RWPE2 (cell line): ENCODE results near the gene SLC24A5.

Experiments used
- ATAC-seq: fragments of 200-7000 bp; cut with Tn5 transposase; 3 replicates; pipeline ENCODE4 v1.9.1; 2021; ENCODE audit warnings: low read depth
- DNase-seq: peaks from one replicate; pipeline ENCODE4 v3.0.0-alpha.2; 2020; ENCODE audit warnings: low spot score
- H3K27ac ChIP-seq: fragments of 450-650 bp; 2 replicates; pipeline ENCODE4 v1.5.1; 2017; ENCODE audit warnings: mild to moderate bottlenecking; ENCODE audit not compliant: poor library complexity, severe bottlenecking
- H3K27me3 ChIP-seq: fragments of 250-450 bp; sonication (Bioruptor Pico); 2 replicates; pipeline ENCODE4 v1.5.1; 2021; ENCODE audit warnings: mild to moderate bottlenecking, moderate library complexity; ENCODE audit not compliant: insufficient read depth, poor library complexity, severe bottlenecking
- H3K36me3 ChIP-seq: fragments of 250-450 bp; sonication (Bioruptor Pico); 2 replicates; pipeline ENCODE4 v1.5.1; 2020; ENCODE audit warnings: low read depth, mild to moderate bottlenecking, moderate library complexity
- H3K4me1 ChIP-seq: fragments of 250-450 bp; sonication (Bioruptor Pico); 2 replicates; pipeline ENCODE4 v1.5.1; 2021; ENCODE audit warnings: mild to moderate bottlenecking, moderate library complexity; ENCODE audit not compliant: insufficient read depth, poor library complexity, severe bottlenecking
- H3K4me3 ChIP-seq: fragments of 250-450 bp; sonication (Bioruptor Pico); 2 replicates; pipeline ENCODE4 v1.5.1; 2021; ENCODE audit warnings: mild to moderate bottlenecking, moderate library complexity; ENCODE audit not compliant: severe bottlenecking
- H3K9me3 ChIP-seq: fragments of 250-450 bp; sonication (Bioruptor Pico); 2 replicates; pipeline ENCODE4 v1.5.1; 2021; ENCODE audit warnings: mild to moderate bottlenecking, moderate library complexity; ENCODE audit not compliant: severe bottlenecking
- CTCF ChIP-seq: fragments of 450-650 bp; IDR thresholded peaks from one replicate; pipeline ENCODE4 v1.5.1; 2017; ENCODE audit warnings: mild to moderate bottlenecking, moderate library complexity; ENCODE audit not compliant: poor library complexity, severe bottlenecking

Gene SLC24A5

GRCh38 chr15:48105936-48106335 is 14.9 kb upstream of the SLC24A5 start:
- Histone ChIP-seq H3K4me1 (no peaks in the 10 kb centered on the region), H3K36me3 (no peaks in the 10 kb centered on the region), H3K27me3 (peaks cover 7% of the 10 kb centered on the region), H3K4me3 (no peak overlapping the region), H3K27ac (no peak overlapping the region), H3K9me3 (no peaks in the 10 kb centered on the region)
- DNase-seq (no peak), ATAC-seq (no peak)
- no peak for TF ChIP-seq CTCF

GRCh38 chr15:48109212-48109611 is 11.6 kb upstream of the SLC24A5 start:
- H3K27ac ChIP-seq = no peak overlapping the region
- no peaks in the 10 kb centered on the region for H3K9me3 ChIP-seq
- H3K4me1 ChIP-seq = no peaks in the 10 kb centered on the region
- no peak for ATAC-seq
- TF ChIP-seq CTCF = no peak
- no peak for DNase-seq
- peaks cover 7% of the 10 kb centered on the region for H3K27me3 ChIP-seq
- no peaks in the 10 kb centered on the region for H3K36me3 ChIP-seq
- H3K4me3 ChIP-seq = no peak overlapping the region

GRCh38 chr15:48109856-48110531 is 10.8 kb upstream of the SLC24A5 start:
- TF ChIP-seq CTCF = no peak
- ATAC-seq (peak; percentile 24; the same call in 1 of the 3 replicates), DNase-seq (no peak)
- H3K27me3 ChIP-seq = peaks cover 7% of the 10 kb centered on the region
- H3K27ac ChIP-seq = no peak overlapping the region
- no peak overlapping the region for H3K4me3 ChIP-seq
- H3K4me1 ChIP-seq = no peaks in the 10 kb centered on the region
- no peaks in the 10 kb centered on the region for H3K9me3 ChIP-seq
- no peaks in the 10 kb centered on the region for H3K36me3 ChIP-seq

- TF ChIP-seq CTCF = peak; percentile 93
- Histone ChIP-seq H3K4me1 (no peaks in the 10 kb centered on the region), H3K36me3 (no peaks in the 10 kb centered on the region), H3K27me3 (no peaks in the 10 kb centered on the region), H3K27ac (no peak overlapping the region), H3K9me3 (no peaks in the 10 kb centered on the region), H3K4me3 (no peak overlapping the region)
- DNase-seq = no peak
- ATAC-seq = peak; percentile 94
These were observed 8.5 kb upstream of the SLC24A5 start for GRCh38 chr15:48112242-48112641.

- H3K27me3 ChIP-seq = no peaks in the 10 kb centered on the region
- H3K4me1 ChIP-seq = no peaks in the 10 kb centered on the region
- no peak overlapping the region for H3K4me3 ChIP-seq
- TF ChIP-seq CTCF = no peak
- ATAC-seq (0 out of 3 replicates have a peak, but pooled peaks have one; percentile 25), DNase-seq (no peak)
- no peaks in the 10 kb centered on the region for H3K36me3 ChIP-seq
- no peak overlapping the region for H3K27ac ChIP-seq
- no peaks in the 10 kb centered on the region for H3K9me3 ChIP-seq
These were observed 1.5 kb upstream of the SLC24A5 start for GRCh38 chr15:48119277-48119676.
